Endometrial microvascular endothelial cells (primary cell): ENCODE results near the gene ABHD11. TPM values are rescaled to one million over a fixed set of nuclear protein-coding genes. Genes with fewer than 3 reads are reported as not detected.
"Not testable (repeated sequence)": the region's sequence is repeated elsewhere in the genome, so short reads cannot be mapped to it uniquely, and the experiment has no call there.

ENCODE experiments used
- in situ Hi-C: cut with HindIII; loops from 2 replicates; pipeline ENCODE4 v1.10.0; 2017; ENCODE audit warnings: low sequenced_read_pairs, low pct_unique_long_range_greater_than_20kb; ENCODE audit errors: inconsistent ontology term
- total RNA-seq: library from RNA; depleted of rRNA; stranded (reverse); fragments of >200 nt; gene quantifications from one replicate; pipeline ENCODE4 v1.2.3, GENCODE V29; 2015; ENCODE audit errors: inconsistent ontology term

Gene ABHD11, protein sequence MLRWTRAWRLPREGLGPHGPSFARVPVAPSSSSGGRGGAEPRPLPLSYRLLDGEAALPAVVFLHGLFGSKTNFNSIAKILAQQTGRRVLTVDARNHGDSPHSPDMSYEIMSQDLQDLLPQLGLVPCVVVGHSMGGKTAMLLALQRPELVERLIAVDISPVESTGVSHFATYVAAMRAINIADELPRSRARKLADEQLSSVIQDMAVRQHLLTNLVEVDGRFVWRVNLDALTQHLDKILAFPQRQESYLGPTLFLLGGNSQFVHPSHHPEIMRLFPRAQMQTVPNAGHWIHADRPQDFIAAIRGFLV
- total RNA-seq: 23.7 TPM

DNA sequence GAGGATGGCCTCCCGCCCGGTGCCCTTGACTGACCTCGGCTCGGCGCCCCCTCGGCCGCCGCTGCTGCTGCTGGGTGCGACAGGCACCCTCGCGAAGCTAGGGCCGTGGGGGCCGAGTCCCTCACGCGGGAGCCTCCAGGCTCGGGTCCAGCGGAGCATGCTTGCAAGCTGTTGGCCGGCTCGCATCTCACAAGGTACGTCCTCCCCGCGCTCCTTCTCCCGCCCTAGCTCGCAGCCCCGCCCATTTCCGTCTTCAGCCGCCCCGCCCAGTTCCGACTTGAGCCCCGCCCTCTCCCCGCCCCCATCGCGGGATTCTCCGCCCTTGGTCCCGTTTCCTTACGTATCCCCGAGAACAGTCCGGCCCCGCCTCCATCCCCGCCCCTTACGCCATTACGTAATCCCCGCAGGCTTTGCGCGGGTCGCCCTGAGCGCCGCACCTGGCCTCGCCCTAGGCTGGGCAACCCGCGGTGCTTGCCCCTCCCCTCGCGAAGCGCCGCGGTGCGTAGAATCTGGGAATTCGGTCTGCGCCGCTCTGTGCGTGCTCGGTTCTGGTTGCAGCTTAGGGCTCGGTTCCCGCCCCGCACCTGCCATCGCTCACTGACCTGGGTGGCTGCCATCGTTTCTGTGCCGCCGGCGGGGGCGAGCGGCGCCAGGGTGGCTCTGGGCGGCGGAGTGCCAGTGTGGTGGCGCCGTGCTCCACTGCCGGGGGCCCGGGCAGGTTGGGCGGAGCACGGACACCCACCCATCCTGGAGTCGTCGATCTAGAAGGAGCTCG lies at the start of gene ABHD11:
Gene ABHD11 (minus strand): TSS at position 191 of the 775 bp plus-strand sequence. CDS start 32 bp downstream, at position 159.
- in situ Hi-C loops: no loop called here

DNA sequence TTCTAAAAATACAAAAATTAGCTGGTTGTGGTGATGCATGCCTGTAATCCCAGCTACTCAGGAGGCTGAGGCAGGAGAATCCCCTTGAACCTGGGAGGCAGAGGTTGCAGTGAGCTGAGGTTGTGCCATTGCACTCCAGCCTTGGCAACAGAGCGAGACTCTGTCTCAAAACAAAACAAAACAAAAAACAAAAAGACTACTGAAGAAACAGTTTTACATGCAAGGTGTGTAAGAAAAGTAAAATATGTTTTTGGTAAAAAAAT lies 49.1 kb upstream of the ABHD11 start:
- in situ Hi-C loops: not testable (repeated sequence)

DNA sequence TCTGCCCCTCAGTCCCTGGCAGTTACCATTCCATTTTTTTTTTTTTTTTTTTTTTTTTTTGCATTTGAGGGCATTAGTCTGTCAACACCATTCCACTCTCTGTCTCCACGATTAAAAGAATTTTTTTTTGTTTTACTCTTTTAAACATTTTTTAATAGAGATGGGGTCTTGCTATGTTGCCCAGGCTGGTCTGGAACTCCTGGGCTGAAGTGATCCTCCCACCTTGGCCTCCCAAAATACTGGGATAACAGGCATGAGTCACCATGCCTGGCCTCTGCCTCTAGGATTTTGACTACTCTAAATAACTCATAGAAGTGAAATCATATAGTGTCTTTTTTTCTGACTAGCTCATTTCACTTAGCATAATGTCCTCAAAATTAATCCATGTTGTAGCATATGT lies 48.0 kb upstream of the ABHD11 start:
- in situ Hi-C loops: no loop called here

DNA sequence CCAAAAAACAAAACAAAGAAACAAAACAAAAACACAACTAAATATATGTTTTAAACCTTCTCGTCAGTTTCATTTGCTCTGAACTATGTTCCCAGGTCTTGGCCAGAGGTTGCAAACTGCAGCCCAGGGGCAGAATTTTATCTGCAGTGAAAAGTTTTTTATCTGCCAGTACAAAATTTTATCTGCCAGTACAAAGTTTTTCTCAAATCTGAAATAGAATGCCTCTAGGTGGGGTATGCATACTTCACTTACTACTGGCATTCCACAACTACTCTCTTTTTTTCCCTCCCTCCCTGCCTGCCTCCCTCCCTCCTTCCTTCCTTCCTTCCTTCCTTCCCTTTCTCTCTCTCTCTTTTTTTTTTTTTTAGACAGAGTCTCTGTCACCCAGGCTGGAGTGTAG lies 40.9 kb upstream of the ABHD11 start:
- in situ Hi-C loops: no loop called here

DNA sequence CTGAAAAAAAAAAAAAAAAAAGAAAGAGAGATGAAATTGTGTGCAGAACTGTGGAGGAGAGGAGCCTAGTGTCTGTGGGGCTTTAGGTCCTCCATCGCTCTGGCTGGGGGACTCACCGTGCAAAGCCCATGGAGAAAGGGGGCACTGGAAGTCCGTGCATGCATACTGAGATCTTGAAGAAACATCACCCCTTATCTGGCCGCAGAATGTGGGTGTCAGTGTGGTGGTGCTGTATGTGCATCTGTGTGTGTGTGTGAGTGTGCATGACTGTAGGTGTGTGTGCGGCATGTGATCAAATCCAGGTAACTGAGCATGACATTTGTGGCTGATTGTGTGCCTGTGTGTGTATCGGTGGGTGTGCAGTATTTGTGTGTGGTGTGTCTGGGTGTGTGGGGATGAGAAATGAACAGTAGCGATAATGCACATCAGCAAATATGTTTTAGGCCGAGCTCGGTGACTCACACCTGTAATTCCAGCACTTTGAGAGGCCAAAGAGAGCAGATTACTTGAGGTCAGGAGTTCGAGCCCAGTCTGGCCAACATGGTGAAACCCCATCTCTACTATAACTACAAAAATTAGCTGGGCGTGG lies 40.3 kb upstream of the ABHD11 start:
- in situ Hi-C loops: no loop called here

DNA sequence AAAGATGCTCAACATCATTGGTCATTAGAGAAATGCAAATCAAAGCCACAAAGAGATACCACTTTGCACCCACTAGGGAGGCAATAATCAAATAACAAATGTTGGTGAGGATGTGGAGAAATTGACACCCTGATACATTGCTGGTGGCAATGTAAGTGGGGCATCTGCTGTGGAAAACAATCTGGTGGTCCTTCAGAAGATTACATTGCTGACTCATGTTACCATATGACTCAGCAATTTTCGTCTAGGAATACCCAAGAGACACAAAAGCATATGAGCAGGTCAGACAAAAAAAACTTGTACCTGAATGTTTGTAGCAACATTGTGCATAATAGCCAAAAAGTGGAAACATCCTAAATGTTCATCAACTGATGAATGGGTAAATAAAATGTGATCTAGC lies 36.3 kb upstream of the ABHD11 start:
- in situ Hi-C loops: no loop called here

DNA sequence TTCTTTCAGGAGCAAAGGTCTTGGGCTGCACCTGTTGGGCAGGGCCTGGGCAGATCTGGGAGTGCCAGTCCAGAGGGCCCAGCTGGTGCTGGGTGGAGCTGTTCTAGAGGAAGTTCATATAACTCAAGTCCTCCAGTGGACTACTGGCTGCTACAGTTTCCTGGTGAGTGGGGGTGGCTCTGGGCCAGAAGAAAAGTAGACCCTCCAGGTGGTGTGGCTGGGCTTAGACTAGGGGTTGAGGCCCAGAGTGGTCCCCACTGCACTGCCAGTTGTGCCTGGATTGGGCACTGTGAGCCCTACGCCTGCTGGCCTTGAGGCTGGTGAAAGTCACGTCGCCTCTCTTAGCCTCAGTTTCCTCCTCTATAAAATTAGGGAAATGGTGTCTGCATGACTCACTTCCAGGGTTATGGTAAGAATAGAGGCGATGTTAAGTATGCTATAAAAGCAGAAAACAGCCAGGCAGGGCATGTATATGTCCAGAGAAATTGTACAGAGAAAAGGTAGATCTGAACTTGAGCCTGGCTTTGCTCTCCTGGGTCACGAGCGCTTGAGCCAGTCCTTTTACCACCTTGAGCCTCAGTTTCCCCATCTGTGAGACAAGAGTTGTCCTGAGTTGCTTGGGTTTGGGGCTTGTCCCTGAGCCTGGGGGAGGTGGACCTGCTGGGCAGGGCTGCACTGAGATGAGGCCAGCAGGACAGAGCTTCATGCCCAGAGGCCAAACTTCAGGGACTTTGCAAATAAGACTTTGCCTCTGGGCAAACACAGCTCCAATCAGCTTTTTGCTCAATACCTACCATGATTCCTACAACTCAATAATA lies 35.3 kb upstream of the ABHD11 start:
- in situ Hi-C loops: no loop called here

DNA sequence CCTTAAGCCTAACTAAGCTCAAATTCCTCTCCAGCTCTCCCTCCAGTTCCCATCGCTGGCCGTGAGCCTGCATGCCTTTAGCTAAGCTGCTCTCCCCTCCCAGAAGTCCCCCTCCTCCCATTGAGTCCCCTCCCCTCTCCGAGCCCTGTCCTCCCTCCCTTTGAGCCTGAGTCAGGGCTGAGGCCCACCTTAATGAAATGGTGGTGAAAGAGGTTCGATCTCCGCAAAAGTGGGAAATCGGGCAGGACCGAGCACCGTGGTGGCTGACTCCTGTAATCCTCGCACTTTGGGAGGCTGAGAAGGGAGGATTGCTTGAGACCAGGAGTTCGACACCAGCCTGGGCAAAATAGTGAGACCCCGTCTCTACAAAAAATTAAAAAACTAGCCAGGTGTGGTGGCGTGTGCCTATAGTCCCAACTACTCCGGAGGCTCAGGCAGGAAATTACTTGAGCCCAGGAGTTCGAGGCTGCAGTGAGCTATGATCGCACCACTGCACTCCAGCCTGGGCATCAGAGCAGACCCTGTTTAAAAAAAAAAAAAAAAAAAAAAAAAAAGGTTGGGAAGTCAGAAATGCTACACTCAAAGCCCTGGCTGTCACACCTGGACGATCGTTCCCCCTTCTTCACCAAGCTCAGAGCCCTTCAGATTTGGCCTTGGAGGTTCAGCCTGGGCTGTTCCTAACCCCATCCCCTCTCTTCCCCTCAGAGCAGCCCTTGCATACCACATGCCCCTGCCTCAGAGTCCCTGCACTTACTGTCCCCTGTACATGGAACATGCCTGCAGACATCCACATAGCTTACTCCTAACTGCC lies 32.5 kb upstream of the ABHD11 start:
- in situ Hi-C loops: no loop called here

DNA sequence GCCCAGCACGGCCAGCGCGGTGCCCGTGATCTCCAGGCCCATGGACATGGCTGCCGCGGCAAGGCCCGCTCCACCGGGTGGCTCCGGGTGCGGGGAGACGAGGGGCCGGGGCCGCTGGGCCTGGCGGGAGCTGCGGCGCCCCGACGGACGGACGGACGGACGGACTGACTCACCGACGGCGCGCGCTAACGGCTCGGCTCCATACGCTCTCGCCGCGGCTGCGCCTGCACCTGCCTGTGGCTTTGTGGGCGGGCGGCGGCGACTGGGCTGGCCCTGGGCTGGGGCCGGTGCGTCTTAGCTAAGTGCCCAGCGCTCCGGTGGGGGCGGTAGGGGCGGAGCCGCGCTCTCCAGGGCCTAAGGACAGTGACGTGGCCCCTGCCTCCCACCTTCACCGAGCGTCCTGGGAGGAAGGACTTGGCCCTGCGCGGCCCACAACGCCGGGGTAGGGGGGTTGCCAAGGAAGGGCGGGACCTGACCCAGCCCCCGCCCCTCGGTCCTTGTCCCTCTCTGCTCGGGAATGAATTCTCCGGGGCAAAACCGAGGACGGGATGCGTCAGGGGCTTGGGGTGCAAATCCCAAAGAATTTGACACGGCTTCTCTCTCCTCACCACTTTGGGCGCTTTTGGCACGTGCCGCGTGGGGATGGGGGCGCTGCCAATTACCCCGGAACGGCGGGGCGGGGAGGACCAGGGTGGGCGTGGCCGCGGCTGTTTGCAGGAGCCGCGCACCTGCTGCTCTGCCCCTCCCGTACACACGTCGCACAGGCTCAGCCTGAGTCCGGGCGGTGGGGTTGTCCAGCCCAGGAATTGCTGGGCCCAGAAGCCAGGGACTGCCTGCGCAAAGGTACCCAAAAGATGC lies 31.6 kb upstream of the ABHD11 start, which contains the start of gene CLDN3:
Gene CLDN3 (minus strand): TSS at position 269 of the 858 bp plus-strand sequence. CDS start 221 bp downstream, at position 48.
- in situ Hi-C loops: no loop called here

DNA sequence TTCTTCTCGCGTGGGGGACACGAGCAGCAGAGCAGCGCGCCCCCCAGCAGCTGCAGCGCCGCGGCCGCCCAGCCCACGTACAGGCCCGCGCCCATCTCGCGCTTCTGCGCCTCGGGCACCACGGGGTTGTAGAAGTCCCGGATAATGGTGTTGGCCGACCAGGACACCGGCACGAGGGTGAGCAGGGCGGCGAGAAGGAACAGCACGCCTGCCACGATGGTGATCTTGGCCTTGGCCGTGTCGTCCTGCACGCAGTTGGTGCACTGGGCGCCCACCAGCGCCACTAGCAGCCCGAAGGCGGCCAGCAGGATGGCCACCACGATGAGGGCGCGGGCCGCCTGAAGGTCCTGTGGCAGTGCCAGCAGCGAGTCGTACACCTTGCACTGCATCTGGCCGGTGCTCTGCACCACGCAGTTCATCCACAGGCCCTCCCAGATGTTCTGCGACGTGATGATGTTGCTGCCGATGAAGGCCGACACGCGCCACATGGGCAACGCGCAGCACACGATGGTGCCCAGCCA lies 30.9 kb upstream of the ABHD11 start:
- in situ Hi-C loops: no loop called here

DNA sequence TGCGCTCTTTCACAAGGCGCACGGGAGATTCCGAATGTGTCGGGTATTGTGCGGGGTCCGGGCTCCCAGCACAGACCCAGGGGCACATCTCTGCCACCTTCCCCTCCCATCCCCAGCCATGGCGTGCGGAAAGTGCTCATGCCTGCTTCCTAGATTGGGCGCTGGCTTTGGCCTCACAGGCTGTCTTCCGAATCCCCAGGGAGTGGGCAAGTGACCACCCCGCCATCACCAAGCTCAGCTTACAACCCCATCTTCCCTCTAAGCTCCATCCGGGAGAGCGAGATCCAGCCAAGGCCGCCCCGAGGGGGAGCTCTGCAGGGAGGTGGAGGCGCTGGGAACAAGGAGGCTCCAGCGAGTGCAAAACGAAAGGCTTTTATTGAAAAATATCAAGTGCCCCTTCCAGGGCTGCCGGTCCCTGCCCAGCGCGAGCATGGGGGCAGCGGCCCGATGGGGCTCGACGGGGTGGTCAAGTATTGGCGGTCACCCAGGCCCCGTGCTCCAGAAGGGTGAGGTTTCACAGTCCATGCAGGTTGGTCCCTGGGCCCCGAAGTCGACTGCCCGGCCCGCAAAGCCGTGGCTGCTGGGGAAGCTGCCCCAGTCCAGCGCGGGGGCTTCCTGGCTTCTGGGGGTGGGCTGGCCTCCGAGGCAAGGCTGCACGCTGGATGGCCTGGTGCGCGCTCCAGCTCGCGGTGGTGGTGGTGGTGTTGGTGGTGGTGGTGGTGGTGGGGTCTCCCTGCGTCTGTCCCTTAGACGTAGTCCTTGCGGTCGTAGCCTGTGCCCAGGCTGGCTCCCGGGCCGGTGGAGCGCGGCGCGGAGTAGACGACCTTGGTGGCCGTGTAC lies 30.3 kb upstream of the ABHD11 start:
- in situ Hi-C loops: no loop called here

DNA sequence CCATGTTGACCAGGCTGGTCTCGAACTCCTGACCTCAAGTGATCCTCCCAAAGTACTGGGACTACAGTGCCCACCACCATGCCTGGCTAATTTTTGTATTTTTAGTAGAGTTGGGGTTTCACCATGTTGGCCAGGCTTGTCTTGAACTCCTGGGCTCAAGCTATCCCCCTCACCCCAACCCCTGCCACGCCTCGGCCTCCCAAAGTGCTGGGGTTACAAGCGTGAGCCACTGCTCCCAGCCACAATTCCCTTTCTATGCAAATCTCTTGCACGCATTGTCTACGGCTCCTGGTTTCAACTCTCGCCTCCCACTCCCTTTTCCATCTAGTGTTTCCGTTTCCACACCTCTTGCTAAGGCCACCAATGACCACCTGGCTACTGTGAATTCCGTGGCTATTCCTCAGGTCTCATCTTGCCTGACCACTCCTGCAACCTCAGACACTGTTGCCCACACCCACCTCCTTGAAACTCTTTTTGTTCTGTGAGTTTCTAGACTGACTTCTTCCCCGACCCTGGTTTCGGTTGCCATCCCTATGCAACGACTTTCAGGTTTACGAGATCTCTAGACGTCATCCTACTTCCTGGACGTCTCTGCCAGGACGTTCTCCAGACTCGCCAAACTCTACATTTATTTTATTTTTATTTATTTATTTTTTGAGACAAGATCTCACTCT lies 28.1 kb upstream of the ABHD11 start:
- in situ Hi-C loops: no loop called here

DNA sequence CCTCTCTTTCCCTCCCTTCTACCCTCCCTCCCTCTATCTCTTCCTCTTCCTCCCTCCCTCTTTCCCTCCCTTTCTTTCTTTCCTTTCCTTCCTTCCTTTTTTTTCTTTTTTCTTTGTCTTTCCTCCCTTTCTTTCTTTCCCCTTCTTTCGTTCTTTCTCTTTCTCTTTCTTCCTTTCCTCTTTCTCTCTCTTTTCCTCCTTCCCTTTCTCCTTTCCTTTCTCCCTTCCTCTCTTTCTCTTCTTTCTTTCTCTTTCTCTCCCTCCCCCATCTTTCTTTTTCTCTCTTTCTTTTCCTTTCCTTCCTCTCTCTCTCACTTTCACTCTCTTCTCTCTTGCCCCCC lies 24.0 kb upstream of the ABHD11 start:
- in situ Hi-C loops: no loop called here

DNA sequence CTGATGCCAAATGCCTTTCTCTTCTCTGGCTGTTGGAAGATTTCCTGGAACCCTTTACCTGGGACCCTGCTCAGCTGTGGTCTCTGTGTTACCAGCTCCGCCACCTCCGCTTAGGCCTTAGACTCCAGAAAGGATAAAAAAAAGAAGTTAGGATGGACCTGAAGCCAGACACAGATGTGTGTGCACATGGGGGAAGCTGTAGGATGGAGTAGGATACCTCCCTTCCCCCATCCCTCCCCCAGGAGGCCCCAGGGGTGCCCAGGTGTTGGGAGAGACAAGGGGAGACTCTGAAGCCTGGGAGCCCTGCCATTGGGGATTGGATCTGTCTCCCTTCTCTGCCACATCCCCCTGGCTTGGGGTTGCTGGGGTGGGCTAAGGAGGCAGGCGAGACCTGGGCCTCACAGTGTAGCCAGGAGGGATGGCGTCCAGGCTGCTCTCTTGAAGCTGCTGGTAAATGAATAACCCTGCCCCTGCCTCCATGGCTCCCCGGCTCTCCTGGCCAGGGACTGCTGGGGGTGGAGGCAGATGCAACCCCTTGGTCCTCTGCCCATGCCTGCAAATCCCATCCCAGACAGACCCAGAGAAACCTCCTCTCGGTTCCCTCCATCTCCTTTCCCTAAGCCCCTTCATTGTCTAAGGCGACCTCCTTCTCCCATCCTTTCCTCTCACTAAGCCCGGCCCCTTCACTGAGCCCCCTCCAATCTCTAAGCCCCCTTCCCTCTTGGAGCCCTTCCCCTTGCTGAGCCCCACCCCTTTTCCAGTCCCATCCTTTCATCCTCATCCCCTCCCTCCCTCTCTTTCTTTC lies 23.5 kb upstream of the ABHD11 start:
- in situ Hi-C loops: no loop called here

DNA sequence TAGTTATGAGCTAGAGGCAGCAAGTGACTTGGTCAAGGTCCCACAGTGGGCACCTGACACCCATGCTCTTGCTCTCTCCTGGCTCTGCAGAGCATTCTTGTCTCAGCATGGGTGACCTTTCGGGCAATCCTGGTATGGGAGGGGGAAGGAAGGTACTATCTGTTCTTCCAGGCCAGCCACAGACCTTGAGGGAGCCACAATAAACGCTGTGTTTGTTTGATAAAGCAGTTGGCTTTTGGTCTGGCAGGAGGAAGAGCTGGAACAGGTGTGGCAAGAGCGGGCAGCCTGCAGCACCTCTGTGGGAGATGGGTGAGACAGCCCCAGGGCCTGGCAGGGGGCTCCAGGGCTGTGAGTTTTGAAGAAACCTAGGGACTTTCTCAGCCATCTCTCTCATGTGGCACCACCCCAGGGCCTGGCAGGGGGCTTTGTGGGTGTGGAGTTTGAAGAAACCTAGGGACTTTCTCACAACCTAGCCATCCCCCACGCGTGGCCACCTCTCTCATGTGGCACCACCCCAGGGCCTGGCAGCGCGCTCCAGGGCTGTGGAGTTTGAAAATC lies 20.1 kb upstream of the ABHD11 start:
- in situ Hi-C loops: no loop called here
